Upper lobe of left lung (tissue), 4 donors: ENCODE results near the gene TMPRSS3.

ENCODE experiments used
- CTCF ChIP-seq, 6 experiments: fragments of 450-650 bp in 4 of 6; fragments of 200-600 bp in 2 of 6; sonication (generic) in 2 of 6; IDR thresholded peaks; one replicate each; pipeline ENCODE4 v1.5.1; 2016 to 2019; ENCODE audit warnings: antibody characterized with exemption in 6 of 6
- POLR2A ChIP-seq, 4 donors: fragments of 450-650 bp; IDR thresholded peaks; one replicate each; pipeline ENCODE4 v1.5.1; 2016 to 2017; ENCODE audit warnings: antibody characterized with exemption in 4 of 4, mild to moderate bottlenecking in 2 of 4
- POLR2AphosphoS5 ChIP-seq, 2 donors: sonication (generic); formaldehyde crosslinking; IDR thresholded peaks; one replicate each; pipeline ENCODE4 v1.5.1; 2017; ENCODE audit warnings: antibody characterized with exemption in 2 of 2

- TF ChIP-seq CTCF (IDR thresholded peaks at IDR 0.05) (no peak), POLR2A (IDR thresholded peaks at IDR 0.05) (no peak), POLR2AphosphoS5 (IDR thresholded peaks at IDR 0.05) (no peak)
Observed at GRCh38 chr21:42340187-42341050, 55.4 kb downstream of the TMPRSS3 start.
